ENCODE measurements around the gene POLR2H.

GRCh38 chr3:184360070-184360928 lies 1.2 kb upstream of the POLR2H start:
- TF ChIP-seq POLR2A (IDR thresholded peaks at IDR 0.05) (no peak), CTCF (IDR thresholded peaks at IDR 0.05) (no peak)

All from vagina (tissue), 2 donors.